CD4-positive, alpha-beta T cell (primary cell): ENCODE results near the gene MCTP1. TPM values are rescaled to one million over a fixed set of nuclear protein-coding genes. Genes with fewer than 3 reads are reported as not detected.
"Not testable (repeated sequence)": the region's sequence is repeated elsewhere in the genome, so short reads cannot be mapped to it uniquely, and the experiment has no call there.

Source experiments
- ATAC-seq: fragments of 200-7000 bp; cut with Tn5 transposase; one replicate; pipeline ENCODE4 v1.10.0; 2022; ENCODE audit warnings: mild to moderate bottlenecking; ENCODE audit not compliant: poor library complexity
- CTCF ChIA-PET: fragments of 350-600 bp; sonication (Branson Sonifier 250); formaldehyde crosslinking; loops from one replicate; lab custom pipeline; 2021; ENCODE audit warnings: antibody characterized with exemption, inconsistent platforms; lab: Charles Lee
- POLR2A ChIA-PET: fragments of 350-600 bp; sonication (Branson Sonifier 250); formaldehyde crosslinking; loops from one replicate; lab custom pipeline; 2021; ENCODE audit warnings: antibody characterized with exemption, inconsistent platforms; lab: Charles Lee
- DNase-seq, 14 experiments: peaks; one replicate each; pipeline ENCODE4 v3.0.0-alpha.2; 2013 to 2020; ENCODE audit warnings: mixed read lengths in 2 of 14
- H3K27ac ChIP-seq, 2 donors: one replicate each; pipeline versions ENCODE4 v1.5.1 to v1.7.0; 2013; ENCODE audit warnings: low read length in 2 of 2, low read depth in 1 of 2, mild to moderate bottlenecking in 1 of 2
- H3K27me3 ChIP-seq, 2 experiments: 1 replicate in 1 of 2; 2 replicates in 1 of 2; pipeline versions ENCODE4 v1.6.1 to v1.7.0; 2013; ENCODE audit warnings: low read length in 2 of 2, control low read depth in 1 of 2, mild to moderate bottlenecking in 1 of 2, moderate library complexity in 1 of 2; ENCODE audit not compliant: insufficient read depth in 2 of 2, control insufficient read depth in 1 of 2
- H3K36me3 ChIP-seq: one replicate; pipeline ENCODE4 v1.6.1; 2013; ENCODE audit warnings: low read length, control low read depth; ENCODE audit not compliant: insufficient read depth
- H3K4me1 ChIP-seq: one replicate; pipeline ENCODE4 v1.6.1; 2013; ENCODE audit warnings: low read length, control low read depth; ENCODE audit not compliant: insufficient read depth
- H3K4me3 ChIP-seq: one replicate; pipeline ENCODE4 v1.5.1; 2013; ENCODE audit warnings: mild to moderate bottlenecking, low read length, moderate library complexity
- H3K9me3 ChIP-seq, 2 experiments: 1 replicate in 1 of 2; 2 replicates in 1 of 2; pipeline versions ENCODE4 v1.6.1 to v1.7.0; 2013; ENCODE audit warnings: low read length in 2 of 2, mild to moderate bottlenecking in 2 of 2, control low read depth in 1 of 2, moderate library complexity in 1 of 2; ENCODE audit not compliant: control insufficient read depth in 1 of 2, insufficient read depth in 1 of 2
- H3K27ac Mint-ChIP-seq: one replicate; pipeline ENCODE4 v1.8.0; 2020; ENCODE audit warnings: mixed read lengths
- H3K27me3 Mint-ChIP-seq: one replicate; pipeline ENCODE4 v1.8.0; 2021; ENCODE audit warnings: mixed read lengths
- H3K36me3 Mint-ChIP-seq: one replicate; pipeline ENCODE4 v1.8.0; 2021; ENCODE audit warnings: low read depth, mixed read lengths
- H3K4me1 Mint-ChIP-seq: one replicate; pipeline ENCODE4 v1.8.0; 2021; ENCODE audit warnings: low read depth, mixed read lengths
- H3K4me3 Mint-ChIP-seq: one replicate; pipeline ENCODE4 v1.8.0; 2020; ENCODE audit warnings: mild to moderate bottlenecking, mixed read lengths
- H3K9me3 Mint-ChIP-seq: one replicate; pipeline ENCODE4 v1.8.0; 2020; ENCODE audit warnings: mixed read lengths
- intact Hi-C, 2 experiments: fragments of 100-400 bp; cut with DNase I in 1 of 2; cut with micrococcal nuclease in 1 of 2; formaldehyde crosslinking; loops; one replicate each; pipeline versions ENCODE4 v1.15.1 to v1.9.0; 2023 to 2025; cut with DNase I, micrococcal nuclease
- total RNA-seq, 174 experiments: library from RNA in 2 of 174; stranded (reverse) in 2 of 174; gene quantifications; one replicate each; pipeline ENCODE4 v1.2.3 and lab custom pipeline; 2021 to 2026
- TF ChIP-seq, protein P1 (sequence below): fragments of 200-600 bp; IDR thresholded peaks from one replicate; pipeline ENCODE4 v1.8.0; 2022; ENCODE audit warnings: antibody characterized with exemption, mild to moderate bottlenecking

Gene MCTP1
- total RNA-seq, 2 experiments from 2014 or later: 2.1 to 2.7 TPM

DNA sequence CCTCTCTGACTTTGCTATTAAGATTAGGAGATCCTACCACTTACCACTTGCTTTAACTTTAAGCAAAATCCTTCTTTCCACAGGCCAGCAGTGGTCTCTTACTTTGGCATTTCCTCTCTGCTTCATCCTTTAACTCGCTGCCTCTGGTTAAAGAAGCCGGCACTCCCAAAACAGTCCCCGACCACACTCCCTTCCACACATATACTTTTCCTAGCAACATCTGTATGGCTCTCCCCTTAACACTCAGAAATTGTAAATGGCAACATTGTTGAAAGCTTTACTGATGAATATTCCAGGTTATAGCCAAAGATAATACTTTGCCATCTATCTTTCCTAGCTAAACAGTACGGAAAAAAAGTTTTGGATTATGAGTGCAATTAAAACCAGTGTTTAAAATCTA, 133.2 kb downstream of the MCTP1 start:
- no peaks in the 10 kb centered on the region for H3K36me3 Mint-ChIP-seq
- H3K27me3 Mint-ChIP-seq: no peaks in the 10 kb centered on the region
- no peaks in the 10 kb centered on the region for H3K4me1 Mint-ChIP-seq

DNA sequence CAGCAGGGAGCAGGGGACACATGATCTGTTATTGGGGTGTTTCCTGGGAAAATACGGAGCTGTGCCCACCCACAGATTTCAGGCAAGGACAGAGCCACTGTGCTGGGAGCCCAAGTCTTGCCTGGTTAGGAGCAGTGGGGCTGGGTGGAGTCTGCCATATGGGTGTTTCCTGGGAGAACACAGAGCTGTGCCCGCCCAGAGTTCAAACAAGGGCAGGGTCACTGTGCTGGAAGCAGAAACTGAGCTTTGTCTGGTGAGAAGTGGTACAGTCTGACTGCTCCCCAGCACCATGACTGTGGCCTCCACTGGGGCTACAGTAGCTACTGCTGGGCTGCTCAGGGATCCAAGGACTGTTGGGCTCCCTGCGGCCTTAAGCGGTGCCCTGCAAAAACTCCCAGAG, 135.5 kb downstream of the MCTP1 start:
- H3K4me3 Mint-ChIP-seq: no peak overlapping the region
- H3K27ac Mint-ChIP-seq: no peak overlapping the region
- no peak for ATAC-seq
- no peak overlapping the region for H3K27ac ChIP-seq
- intact Hi-C loops: no loop called here
- H3K36me3 Mint-ChIP-seq: no peaks in the 10 kb centered on the region
- TF ChIP-seq, protein P1, sequence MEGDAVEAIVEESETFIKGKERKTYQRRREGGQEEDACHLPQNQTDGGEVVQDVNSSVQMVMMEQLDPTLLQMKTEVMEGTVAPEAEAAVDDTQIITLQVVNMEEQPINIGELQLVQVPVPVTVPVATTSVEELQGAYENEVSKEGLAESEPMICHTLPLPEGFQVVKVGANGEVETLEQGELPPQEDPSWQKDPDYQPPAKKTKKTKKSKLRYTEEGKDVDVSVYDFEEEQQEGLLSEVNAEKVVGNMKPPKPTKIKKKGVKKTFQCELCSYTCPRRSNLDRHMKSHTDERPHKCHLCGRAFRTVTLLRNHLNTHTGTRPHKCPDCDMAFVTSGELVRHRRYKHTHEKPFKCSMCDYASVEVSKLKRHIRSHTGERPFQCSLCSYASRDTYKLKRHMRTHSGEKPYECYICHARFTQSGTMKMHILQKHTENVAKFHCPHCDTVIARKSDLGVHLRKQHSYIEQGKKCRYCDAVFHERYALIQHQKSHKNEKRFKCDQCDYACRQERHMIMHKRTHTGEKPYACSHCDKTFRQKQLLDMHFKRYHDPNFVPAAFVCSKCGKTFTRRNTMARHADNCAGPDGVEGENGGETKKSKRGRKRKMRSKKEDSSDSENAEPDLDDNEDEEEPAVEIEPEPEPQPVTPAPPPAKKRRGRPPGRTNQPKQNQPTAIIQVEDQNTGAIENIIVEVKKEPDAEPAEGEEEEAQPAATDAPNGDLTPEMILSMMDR: no peak
- no peaks in the 10 kb centered on the region for H3K27me3 ChIP-seq
- DNase-seq: no peak
- H3K4me3 ChIP-seq: no peak overlapping the region
- H3K4me1 Mint-ChIP-seq: no peaks in the 10 kb centered on the region
- ChIA-PET CTCF (no interaction called here), POLR2A (no interaction called here)
- H3K27me3 Mint-ChIP-seq: no peaks in the 10 kb centered on the region
- no peaks in the 10 kb centered on the region for H3K4me1 ChIP-seq
- H3K36me3 ChIP-seq: no peaks in the 10 kb centered on the region
- H3K9me3 ChIP-seq: peaks cover 0 to 8% of the 10 kb centered on the region in 2 experiments
- H3K9me3 Mint-ChIP-seq: peaks cover 10% of the 10 kb centered on the region

More for the DNA sequence above, 133.2 kb downstream of the MCTP1 start:
- no peaks in the 10 kb centered on the region for H3K27me3 ChIP-seq
- Mint-ChIP-seq H3K9me3 (peaks cover 10% of the 10 kb centered on the region), H3K27ac (no peak overlapping the region), H3K4me3 (no peak overlapping the region)
- H3K4me1 ChIP-seq: no peaks in the 10 kb centered on the region
- no peak overlapping the region for H3K4me3 ChIP-seq
- peaks cover 0 to 8% of the 10 kb centered on the region in 2 experiments for H3K9me3 ChIP-seq
- no peak overlapping the region for H3K27ac ChIP-seq
- intact Hi-C loops: no loop called here
- DNase-seq (no peak), ATAC-seq (no peak)
- no peaks in the 10 kb centered on the region for H3K36me3 ChIP-seq
- ChIA-PET CTCF (no interaction called here), POLR2A (no interaction called here)
- TF ChIP-seq, protein P1: no peak

DNA sequence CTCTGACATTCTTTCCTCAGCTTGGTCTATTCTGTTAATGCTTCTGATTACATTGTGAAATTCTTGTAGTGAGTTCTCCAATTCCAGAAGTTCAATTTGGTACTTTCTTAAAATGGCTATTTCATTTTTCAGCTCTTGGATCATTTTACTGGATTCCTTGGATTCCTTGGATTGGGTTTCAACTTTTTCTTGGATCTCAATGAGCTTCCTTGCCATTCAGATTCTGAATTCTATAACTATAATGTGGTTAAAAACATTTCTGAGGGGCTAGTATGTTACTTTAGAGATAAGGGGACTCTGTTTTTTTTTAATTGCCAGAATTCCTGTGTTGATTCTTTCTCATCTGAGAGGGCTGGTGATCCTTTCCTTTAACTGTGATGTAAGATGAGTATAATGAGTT, 136.4 kb downstream of the MCTP1 start:
- POLR2A ChIA-PET: no interaction called here
- CTCF ChIA-PET: no interaction called here
- DNase-seq: no peak
- intact Hi-C loops: no loop called here
- no peak overlapping the region for H3K4me3 Mint-ChIP-seq
- Histone ChIP-seq H3K36me3 (no peaks in the 10 kb centered on the region), H3K4me1 (no peaks in the 10 kb centered on the region), H3K9me3 (peaks cover 0 to 8% of the 10 kb centered on the region in 2 experiments), H3K27ac (no peak overlapping the region), H3K27me3 (no peaks in the 10 kb centered on the region), H3K4me3 (no peak overlapping the region)
- no peaks in the 10 kb centered on the region for H3K36me3 Mint-ChIP-seq
- TF ChIP-seq, protein P1: no peak
- no peak for ATAC-seq
- H3K27me3 Mint-ChIP-seq: no peaks in the 10 kb centered on the region
- no peak overlapping the region for H3K27ac Mint-ChIP-seq
- peaks cover 10% of the 10 kb centered on the region for H3K9me3 Mint-ChIP-seq
- H3K4me1 Mint-ChIP-seq: no peaks in the 10 kb centered on the region

DNA sequence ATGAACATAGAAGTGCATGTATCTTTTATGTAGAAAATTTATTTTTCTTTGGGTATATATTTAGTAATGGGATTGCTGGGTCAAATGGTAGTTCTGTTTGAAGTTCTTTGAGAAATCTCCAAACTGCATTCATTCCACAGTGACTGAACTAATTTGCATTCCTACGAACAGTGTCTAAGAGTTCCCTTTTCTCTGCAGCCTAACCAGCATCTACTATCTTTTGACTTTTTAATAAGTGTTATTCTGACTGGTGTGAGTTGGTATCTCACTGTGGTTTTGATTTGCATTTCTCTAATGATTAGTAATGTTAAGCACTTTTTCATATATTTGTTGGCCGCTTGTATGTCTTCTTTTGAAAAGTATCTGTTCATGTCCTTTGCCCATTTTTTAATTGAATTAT, 141.0 kb downstream of the MCTP1 start:
- intact Hi-C loops, H3K4me3 Mint-ChIP-seq, DNase-seq, H3K27ac ChIP-seq, H3K9me3 Mint-ChIP-seq, CTCF ChIA-PET, POLR2A ChIA-PET, H3K4me1 Mint-ChIP-seq, H3K4me3 ChIP-seq, H3K36me3 Mint-ChIP-seq, H3K27ac Mint-ChIP-seq, H3K4me1 ChIP-seq, H3K36me3 ChIP-seq, H3K9me3 ChIP-seq, H3K27me3 ChIP-seq, ATAC-seq, H3K27me3 Mint-ChIP-seq: not testable (repeated sequence)
